Brain microvascular endothelial cell (primary cell): Measurements from ENCODE around the gene AMDHD1.

ENCODE experiments used
- DNase-seq: peaks from one replicate; pipeline ENCODE4 v3.0.0-alpha.2; 2020
- H3K27ac ChIP-seq: fragments of 250-450 bp; sonication (Bioruptor Pico); 2 replicates; pipeline ENCODE4 v1.5.1; 2020; ENCODE audit warnings: mild to moderate bottlenecking, moderate library complexity
- H3K27me3 ChIP-seq: fragments of 250-450 bp; sonication (Bioruptor Pico); replicated peaks from 2 replicates; pipeline ENCODE4 v1.5.1; 2020; ENCODE audit warnings: mild to moderate bottlenecking
- H3K36me3 ChIP-seq: fragments of 250-450 bp; sonication (Bioruptor Pico); replicated peaks from 2 replicates; pipeline ENCODE4 v1.5.1; 2020; ENCODE audit warnings: mild to moderate bottlenecking
- H3K4me3 ChIP-seq: 2 replicates; pipeline ENCODE4 v1.5.1; 2011; ENCODE audit warnings: low read depth, mild to moderate bottlenecking, control low read depth, low read length, moderate library complexity
- in situ Hi-C: cut with HindIII; loops from 2 replicates; pipeline ENCODE4 v1.10.0; 2017; ENCODE audit warnings: low sequenced_read_pairs, low pct_ligation_motif_present
- TF ChIP-seq, protein P1 (sequence below): IDR thresholded peaks from 2 replicates; pipeline ENCODE4 v1.5.1; 2011; ENCODE audit warnings: low read depth, mild to moderate bottlenecking, moderate library complexity, low read length, control low read depth, inconsistent platforms; ENCODE audit errors: missing control alignments

AMDHD1 gene

DNA sequence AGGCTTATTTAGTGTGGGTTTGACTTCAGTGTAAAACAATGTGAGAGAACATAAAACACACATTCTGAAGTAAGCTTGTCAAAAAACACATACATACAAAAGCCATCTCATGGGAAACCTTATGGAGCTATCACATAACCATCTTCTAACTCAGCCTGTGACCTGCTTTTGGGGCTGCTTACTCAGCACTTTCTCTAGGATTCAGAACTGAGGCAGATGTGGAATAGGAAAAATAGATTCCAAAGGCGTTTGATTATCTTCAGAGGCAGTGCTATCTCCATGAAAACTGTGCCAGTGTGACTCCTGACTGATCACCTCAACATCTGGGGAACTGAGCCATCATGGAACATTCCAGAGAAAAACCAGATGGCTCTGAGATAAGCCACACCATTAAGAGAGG, 39.5 kb downstream of the AMDHD1 start:
- Histone ChIP-seq H3K4me3 (no peak overlapping the region), H3K36me3 (no peaks in the 10 kb centered on the region), H3K27me3 (no peaks in the 10 kb centered on the region), H3K27ac (no peak overlapping the region)
- DNase-seq: no peak
- in situ Hi-C loops: no loop called here
- TF ChIP-seq, protein P1, sequence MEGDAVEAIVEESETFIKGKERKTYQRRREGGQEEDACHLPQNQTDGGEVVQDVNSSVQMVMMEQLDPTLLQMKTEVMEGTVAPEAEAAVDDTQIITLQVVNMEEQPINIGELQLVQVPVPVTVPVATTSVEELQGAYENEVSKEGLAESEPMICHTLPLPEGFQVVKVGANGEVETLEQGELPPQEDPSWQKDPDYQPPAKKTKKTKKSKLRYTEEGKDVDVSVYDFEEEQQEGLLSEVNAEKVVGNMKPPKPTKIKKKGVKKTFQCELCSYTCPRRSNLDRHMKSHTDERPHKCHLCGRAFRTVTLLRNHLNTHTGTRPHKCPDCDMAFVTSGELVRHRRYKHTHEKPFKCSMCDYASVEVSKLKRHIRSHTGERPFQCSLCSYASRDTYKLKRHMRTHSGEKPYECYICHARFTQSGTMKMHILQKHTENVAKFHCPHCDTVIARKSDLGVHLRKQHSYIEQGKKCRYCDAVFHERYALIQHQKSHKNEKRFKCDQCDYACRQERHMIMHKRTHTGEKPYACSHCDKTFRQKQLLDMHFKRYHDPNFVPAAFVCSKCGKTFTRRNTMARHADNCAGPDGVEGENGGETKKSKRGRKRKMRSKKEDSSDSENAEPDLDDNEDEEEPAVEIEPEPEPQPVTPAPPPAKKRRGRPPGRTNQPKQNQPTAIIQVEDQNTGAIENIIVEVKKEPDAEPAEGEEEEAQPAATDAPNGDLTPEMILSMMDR: no peak

DNA sequence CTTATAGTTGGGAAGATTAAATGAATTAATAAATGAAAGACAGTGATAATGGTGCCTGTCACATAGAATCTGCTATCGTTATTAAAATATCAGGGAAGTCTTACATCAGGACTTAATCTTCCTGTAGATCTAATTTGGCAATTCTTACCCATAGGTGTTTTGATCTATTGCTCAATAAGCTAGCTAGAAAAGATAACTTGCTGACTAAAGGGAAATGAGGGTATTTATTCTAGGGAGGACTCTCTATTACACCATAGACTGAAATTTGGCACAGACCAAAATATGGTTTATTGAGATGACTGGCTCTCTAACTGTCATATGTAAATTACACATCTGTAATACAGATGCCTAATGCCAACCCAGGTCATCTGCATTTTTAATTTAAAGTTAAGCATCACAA, 41.6 kb downstream of the AMDHD1 start:
- TF ChIP-seq, protein P1: no peak
- in situ Hi-C loops: no loop called here
- Histone ChIP-seq H3K4me3 (no peak overlapping the region), H3K27ac (no peak overlapping the region), H3K27me3 (peaks cover 2% of the 10 kb centered on the region), H3K36me3 (no peaks in the 10 kb centered on the region)
- no peak for DNase-seq

DNA sequence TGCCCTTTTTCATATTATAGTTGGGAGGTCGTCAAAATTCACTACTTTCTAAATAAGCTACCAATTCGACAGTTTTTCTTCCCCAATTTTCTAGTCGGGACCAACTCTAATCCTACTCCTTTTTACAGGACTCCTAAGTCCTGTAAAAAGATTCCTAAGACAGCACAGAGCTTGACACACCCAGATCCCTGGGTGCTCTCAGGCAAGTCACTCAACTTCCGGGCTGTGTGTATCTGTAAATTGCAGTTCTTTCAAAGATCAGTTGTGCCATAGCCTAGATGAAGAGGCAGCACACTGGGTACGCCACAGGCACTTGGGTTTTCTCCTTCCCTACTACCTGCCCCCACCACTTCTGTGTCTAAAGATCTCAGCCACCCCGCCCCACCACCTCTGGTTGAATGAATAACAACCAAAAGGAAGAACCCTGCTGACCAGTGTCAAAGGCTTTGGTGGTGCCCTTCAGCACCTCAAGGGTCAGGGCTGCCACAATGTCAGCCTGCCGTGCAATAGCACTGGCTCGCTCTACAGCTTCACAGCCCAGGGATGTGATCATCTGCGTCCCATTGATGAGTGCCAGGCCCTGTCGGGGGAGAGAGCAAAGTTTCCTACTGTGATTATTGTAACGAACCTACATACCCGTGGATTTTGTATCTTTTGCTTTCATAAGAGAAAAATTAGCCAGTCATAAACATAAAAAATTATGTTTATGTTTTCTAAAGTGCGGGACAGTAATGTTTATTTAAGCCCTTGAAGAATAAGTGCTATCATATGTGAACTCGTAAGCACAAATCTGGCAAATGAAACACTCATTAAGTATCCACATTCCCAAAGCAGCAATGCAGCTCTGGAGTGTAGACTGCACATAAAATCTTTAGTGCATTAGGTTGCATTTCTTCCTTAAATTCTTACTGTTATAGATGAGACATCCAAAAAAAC, 43.8 kb downstream of the AMDHD1 start:
- DNase-seq: no peak
- H3K36me3 ChIP-seq: no peaks in the 10 kb centered on the region
- H3K4me3 ChIP-seq: no peak overlapping the region
- TF ChIP-seq, protein P1: no peak
- peaks cover 4% of the 10 kb centered on the region for H3K27me3 ChIP-seq
- H3K27ac ChIP-seq: no peak overlapping the region
- in situ Hi-C loops: no loop called here

DNA sequence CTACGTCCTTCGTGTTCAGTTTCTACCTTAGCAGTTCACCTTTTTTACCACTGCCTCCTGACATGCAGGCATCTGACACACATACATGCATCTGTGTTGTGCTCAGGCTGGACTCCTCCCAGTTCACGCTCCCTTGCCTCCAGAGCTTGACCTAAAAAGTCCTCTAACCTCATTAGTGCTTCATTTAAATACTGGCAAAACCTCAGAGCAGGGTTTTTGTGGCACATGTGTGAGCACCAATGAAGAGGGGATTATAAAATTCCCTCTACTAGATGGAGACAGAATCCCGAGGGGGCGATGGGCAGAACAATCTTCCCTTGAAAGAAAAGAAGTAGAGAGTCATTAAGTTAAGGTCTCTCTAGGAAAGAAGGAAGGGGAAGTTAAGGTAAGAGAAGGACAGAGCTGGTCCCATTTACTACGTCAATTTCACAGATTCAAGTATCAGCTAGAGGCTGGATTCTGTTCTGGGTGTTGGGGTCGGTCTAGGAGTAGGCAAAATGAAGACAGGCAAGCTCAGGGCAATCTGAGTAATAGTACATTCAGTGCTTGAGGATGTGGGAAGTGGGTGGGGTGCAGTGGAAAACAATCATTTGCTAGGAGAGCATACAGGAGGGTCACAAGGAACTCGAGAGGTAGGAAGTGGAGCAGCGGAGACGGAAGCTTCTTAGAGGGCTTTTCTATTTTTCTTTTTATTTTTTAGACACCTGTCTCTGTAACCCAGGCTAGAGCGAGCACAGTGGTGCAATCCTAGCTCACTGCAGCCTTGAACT, 45.6 kb downstream of the AMDHD1 start:
- TF ChIP-seq, protein P1: no peak
- in situ Hi-C loops: no loop called here
- Histone ChIP-seq H3K36me3 (no peaks in the 10 kb centered on the region), H3K4me3 (no peak overlapping the region), H3K27me3 (peaks cover 4% of the 10 kb centered on the region), H3K27ac (no peak overlapping the region)
- no peak for DNase-seq

DNA sequence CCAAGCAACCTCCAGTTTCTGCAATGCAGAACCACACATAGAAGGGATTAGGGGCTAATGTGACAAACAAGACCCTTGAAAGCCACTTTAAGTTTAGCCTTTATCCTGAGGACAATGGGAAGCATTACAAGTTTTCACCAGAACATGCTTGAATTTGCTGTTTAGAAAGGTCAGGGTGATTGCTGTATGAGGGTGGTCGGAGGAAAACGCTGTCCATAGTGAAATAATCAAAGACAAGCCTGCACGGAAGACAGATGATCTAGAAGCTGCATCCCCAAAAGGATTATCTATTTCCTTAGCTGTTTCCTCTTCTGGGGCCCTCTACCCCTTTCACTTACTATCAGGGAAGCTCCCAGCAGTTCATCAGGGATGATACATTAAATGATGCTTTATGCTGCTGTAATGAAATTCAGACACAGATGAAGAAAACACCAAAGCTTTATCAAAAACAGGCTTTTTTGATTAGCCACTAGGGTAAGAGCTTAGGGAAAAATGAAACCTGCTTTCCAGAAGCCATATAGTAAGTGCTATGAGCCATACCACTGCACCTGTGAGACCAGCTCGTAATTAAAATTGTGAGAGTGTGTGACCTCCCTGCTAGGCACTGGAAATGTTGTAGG, 46.5 kb downstream of the AMDHD1 start:
- DNase-seq: no peak
- Histone ChIP-seq H3K4me3 (no peak overlapping the region), H3K27ac (no peak overlapping the region), H3K36me3 (no peaks in the 10 kb centered on the region), H3K27me3 (peaks cover 4% of the 10 kb centered on the region)
- TF ChIP-seq, protein P1: no peak
- in situ Hi-C loops: no loop called here
